OCI-LY3 (cell line): Measurements from ENCODE around the gene ATP8B4.

Experiments used
- EZH2phosphoT487 ChIP-seq: fragments of 200-600 bp; shearing (Covaris generic); IDR thresholded peaks from 2 replicates; pipeline ENCODE4 v1.6.1; 2018; ENCODE audit warnings: antibody characterized with exemption, mixed run types, low read depth
- TF ChIP-seq, protein P1 (sequence below): fragments of 200-600, 300-600 bp; sonication (generic); IDR thresholded peaks from 2 replicates; pipeline ENCODE4 v1.5.1; 2014; ENCODE audit warnings: antibody characterized with exemption, low read length, low read depth

DNA sequence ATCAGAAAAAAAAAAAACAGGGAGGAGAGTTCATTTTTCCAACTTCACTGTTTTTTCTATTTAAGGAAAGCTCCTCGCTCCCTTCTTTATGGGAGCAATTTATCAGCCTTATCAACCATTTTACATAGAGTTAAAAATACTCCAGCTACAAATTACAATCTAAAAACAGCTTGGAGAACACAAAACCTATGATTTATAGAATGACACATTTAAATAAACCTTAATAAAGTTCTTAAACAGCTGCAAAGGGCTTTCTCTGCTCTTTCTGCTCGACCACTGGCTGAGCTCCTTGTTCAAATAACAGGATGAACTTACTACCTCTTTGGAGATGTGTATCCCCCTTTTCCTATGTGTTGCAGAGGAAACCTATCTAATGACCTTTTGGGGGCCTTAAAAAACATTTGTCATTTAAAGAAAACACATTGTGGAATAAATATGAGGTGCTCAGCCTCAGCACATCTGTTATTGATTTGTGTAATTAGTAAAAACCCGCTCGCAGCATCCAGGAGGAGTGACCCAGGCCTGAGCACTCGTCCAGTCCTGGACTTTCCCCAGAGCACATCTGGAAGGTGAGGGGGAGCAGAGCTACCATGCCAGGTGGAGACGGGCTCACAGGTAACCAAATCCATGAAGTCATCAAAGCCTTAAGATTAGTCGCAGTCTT is 231.2 kb downstream of the ATP8B4 start:
- TF ChIP-seq, protein P1, sequence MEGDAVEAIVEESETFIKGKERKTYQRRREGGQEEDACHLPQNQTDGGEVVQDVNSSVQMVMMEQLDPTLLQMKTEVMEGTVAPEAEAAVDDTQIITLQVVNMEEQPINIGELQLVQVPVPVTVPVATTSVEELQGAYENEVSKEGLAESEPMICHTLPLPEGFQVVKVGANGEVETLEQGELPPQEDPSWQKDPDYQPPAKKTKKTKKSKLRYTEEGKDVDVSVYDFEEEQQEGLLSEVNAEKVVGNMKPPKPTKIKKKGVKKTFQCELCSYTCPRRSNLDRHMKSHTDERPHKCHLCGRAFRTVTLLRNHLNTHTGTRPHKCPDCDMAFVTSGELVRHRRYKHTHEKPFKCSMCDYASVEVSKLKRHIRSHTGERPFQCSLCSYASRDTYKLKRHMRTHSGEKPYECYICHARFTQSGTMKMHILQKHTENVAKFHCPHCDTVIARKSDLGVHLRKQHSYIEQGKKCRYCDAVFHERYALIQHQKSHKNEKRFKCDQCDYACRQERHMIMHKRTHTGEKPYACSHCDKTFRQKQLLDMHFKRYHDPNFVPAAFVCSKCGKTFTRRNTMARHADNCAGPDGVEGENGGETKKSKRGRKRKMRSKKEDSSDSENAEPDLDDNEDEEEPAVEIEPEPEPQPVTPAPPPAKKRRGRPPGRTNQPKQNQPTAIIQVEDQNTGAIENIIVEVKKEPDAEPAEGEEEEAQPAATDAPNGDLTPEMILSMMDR, result no peak
- TF ChIP-seq EZH2phosphoT487, result no peak
